Activated T-cell treated with anti-CD3 and anti-CD28 coated beads, Interleukin-2, amount 50 U/mL, for 1 hour (primary cell): ENCODE data around the gene SPTLC3.

Experiments
- DNase-seq: peaks from one replicate; pipeline ENCODE4 v3.0.0-alpha.2; 2020

The SPTLC3 gene

GRCh38 chr20:13102237-13102636 lies 93.5 kb downstream of the SPTLC3 start:
- no peak for DNase-seq

GRCh38 chr20:13102694-13103093 lies 93.9 kb downstream of the SPTLC3 start:
- no peak for DNase-seq

GRCh38 chr20:13105039-13105438 lies 96.3 kb downstream of the SPTLC3 start:
- DNase-seq = no peak

- DNase-seq = no peak
Observed at GRCh38 chr20:13105864-13106457, 97.2 kb downstream of the SPTLC3 start.

- no peak for DNase-seq
Observed at GRCh38 chr20:13109658-13110057, 100.9 kb downstream of the SPTLC3 start.

- no peak for DNase-seq
Observed at GRCh38 chr20:13110796-13111195, 102.0 kb downstream of the SPTLC3 start.

GRCh38 chr20:13111249-13111911 lies 102.6 kb downstream of the SPTLC3 start:
- DNase-seq = no peak

- no peak for DNase-seq
Observed at GRCh38 chr20:13113731-13114130, 105.0 kb downstream of the SPTLC3 start.

GRCh38 chr20:13117200-13117599 lies 108.4 kb downstream of the SPTLC3 start:
- DNase-seq = no peak

GRCh38 chr20:13118676-13119075 lies 109.9 kb downstream of the SPTLC3 start:
- DNase-seq = no peak

- DNase-seq = peak; percentile 31
Observed at GRCh38 chr20:13119583-13119982, 110.8 kb downstream of the SPTLC3 start.

- DNase-seq = no peak
Observed at GRCh38 chr20:13120471-13120870, 111.7 kb downstream of the SPTLC3 start.

- DNase-seq = no peak
Observed at GRCh38 chr20:13121840-13122515, 113.2 kb downstream of the SPTLC3 start.

- DNase-seq = no peak
Observed at GRCh38 chr20:13125486-13125885, 116.7 kb downstream of the SPTLC3 start.

- DNase-seq = no peak
Observed at GRCh38 chr20:13128173-13128572, 119.4 kb downstream of the SPTLC3 start.

- no peak for DNase-seq
Observed at GRCh38 chr20:13130061-13130706, 121.4 kb downstream of the SPTLC3 start.

GRCh38 chr20:13130707-13131103 lies 121.9 kb downstream of the SPTLC3 start:
- no peak for DNase-seq

- no peak for DNase-seq
Observed at GRCh38 chr20:13131688-13132087, 122.9 kb downstream of the SPTLC3 start.

GRCh38 chr20:13139459-13140150 lies 130.8 kb downstream of the SPTLC3 start:
- DNase-seq = no peak

GRCh38 chr20:13140201-13140600 lies 131.4 kb downstream of the SPTLC3 start:
- no peak for DNase-seq

- no peak for DNase-seq
Observed at GRCh38 chr20:13140775-13141174, 132.0 kb downstream of the SPTLC3 start.

GRCh38 chr20:13141546-13141945 lies 132.8 kb downstream of the SPTLC3 start:
- no peak for DNase-seq

GRCh38 chr20:13142143-13142542 lies 133.4 kb downstream of the SPTLC3 start:
- no peak for DNase-seq
